ENCODE data around the gene LTB. TPM values are rescaled to one million over a fixed set of nuclear protein-coding genes. Genes with fewer than 3 reads are reported as not detected.

LTB gene
- total RNA-seq, 1 donor from 2014 or later, result 0.57 TPM

DNA sequence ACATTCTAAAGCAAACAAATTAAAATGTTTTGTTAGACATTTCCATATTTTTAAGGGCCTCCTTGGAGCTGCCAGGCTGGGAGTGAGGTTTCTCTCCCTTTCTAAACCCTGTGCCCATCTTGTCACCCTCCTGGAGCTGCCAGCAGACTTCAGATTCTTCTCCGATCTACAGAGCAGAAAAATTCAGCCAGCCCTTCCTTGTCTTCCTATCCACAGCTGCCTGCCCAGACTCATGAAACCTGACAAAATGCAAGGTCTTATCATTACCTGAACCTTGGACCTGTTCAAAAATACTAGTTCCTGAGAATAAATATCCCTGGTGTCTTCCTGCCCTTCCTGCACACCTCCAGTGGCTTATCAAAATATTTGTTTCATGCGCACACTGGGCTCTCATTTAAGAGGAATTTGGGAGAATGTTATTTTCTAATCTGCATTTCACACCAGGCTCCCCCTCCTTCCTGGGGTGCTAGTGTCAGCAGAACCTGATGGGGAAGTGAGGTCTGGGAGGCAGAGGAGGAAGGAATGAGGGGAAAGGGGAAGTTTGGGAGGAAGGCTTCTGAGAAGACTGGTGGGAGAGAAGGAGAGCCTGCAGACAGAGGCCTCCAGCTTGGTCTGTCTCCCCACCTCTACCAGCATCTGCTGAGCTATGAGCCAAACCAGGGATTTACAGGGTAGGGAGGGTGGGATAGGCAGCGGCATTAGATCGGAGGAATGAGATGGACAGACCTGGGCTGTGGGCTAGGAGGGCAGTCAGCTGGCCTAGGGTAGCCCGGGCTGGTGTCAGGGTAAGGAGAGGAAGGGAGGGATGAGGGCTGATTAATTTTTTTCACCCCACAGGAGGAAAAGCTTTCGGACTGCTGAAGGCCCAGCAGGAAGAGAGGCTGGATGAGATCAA is 32.7 kb upstream of the LTB start, which contains the start of gene AIF1:
Gene AIF1, plus strand, starts transcription at position 551 of the 895 bp plus-strand sequence. Its CDS starts 96 bp downstream, at position 647.
- H3K36me3 Mint-ChIP-seq (ENCODE audit: insufficient read depth), result no peaks in the 10 kb centered on the region
- TF ChIP-seq, protein P1, sequence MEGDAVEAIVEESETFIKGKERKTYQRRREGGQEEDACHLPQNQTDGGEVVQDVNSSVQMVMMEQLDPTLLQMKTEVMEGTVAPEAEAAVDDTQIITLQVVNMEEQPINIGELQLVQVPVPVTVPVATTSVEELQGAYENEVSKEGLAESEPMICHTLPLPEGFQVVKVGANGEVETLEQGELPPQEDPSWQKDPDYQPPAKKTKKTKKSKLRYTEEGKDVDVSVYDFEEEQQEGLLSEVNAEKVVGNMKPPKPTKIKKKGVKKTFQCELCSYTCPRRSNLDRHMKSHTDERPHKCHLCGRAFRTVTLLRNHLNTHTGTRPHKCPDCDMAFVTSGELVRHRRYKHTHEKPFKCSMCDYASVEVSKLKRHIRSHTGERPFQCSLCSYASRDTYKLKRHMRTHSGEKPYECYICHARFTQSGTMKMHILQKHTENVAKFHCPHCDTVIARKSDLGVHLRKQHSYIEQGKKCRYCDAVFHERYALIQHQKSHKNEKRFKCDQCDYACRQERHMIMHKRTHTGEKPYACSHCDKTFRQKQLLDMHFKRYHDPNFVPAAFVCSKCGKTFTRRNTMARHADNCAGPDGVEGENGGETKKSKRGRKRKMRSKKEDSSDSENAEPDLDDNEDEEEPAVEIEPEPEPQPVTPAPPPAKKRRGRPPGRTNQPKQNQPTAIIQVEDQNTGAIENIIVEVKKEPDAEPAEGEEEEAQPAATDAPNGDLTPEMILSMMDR (IDR thresholded peaks at IDR 0.05; ENCODE audit: unreplicated experiment), result no peak
- no peaks in the 10 kb centered on the region for H3K9me3 Mint-ChIP-seq (ENCODE audit: low read depth)
- peaks cover 11% of the 10 kb centered on the region for H3K4me1 Mint-ChIP-seq (ENCODE audit: low read depth)
- no peak for DNase-seq (ENCODE audit: low spot score, unreplicated experiment)
- no peaks in the 10 kb centered on the region for H3K27me3 Mint-ChIP-seq
- H3K4me3 Mint-ChIP-seq (ENCODE audit: low read depth), result no peak within 1 kb of the TSS
- peak within 1 kb of the TSS; percentile 80 for H3K27ac Mint-ChIP-seq

DNA sequence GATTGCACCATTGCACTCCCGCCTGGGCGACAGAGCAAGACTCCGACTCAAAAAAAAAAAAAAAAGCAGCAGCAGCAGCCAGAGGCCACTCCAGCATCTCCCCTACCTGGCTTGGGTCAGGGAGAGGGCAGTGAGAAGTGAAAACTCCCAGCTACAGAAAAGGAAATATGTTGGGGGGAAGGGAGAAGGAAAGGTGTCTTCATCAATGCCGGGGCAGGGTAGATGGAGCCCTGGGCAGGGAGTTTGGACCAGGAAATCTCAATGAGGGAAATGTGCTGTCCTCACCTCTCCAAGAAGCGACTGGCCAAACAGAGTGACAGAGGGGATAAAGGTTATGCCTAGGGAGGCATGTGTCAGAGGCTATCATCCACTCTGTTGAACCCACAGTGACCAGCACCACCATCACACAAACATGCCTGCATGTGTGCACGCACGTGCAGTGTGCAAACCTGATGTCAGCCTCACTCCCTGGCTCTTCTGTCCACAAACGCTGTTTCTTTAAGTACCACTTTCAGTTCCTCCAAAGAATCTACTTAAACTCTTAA is 31.9 kb upstream of the LTB start:
- H3K27ac Mint-ChIP-seq, result no peak overlapping the region
- DNase-seq (ENCODE audit: low spot score, unreplicated experiment), result no peak
- H3K4me1 Mint-ChIP-seq (ENCODE audit: low read depth), result peaks cover 11% of the 10 kb centered on the region
- TF ChIP-seq, protein P1 (IDR thresholded peaks at IDR 0.05; ENCODE audit: unreplicated experiment), result no peak
- H3K36me3 Mint-ChIP-seq (ENCODE audit: insufficient read depth), result no peaks in the 10 kb centered on the region
- no peaks in the 10 kb centered on the region for H3K9me3 Mint-ChIP-seq (ENCODE audit: low read depth)
- no peaks in the 10 kb centered on the region for H3K27me3 Mint-ChIP-seq
- no peak overlapping the region for H3K4me3 Mint-ChIP-seq (ENCODE audit: low read depth)

DNA sequence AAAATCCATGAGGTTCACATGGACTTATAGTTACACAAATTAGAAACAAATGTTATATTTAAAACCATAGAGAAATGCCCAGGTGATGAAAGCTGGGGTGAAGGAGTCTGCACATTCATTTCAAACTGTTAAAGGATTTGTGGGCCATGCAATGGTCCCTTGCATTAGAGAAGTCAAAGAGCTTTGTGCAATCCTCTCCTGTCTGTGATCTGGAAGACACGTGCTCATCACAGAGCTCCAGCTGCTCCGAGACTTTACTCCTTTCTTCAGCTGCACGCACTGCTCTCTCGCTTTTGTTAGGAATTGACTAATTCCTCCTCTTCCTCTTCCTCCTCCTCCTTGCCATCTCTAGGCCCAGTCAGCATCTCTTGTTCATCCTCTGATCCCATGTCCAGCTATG is 28.7 kb upstream of the LTB start:
- Mint-ChIP-seq H3K27ac (no peak overlapping the region), H3K27me3 (no peaks in the 10 kb centered on the region), H3K4me1 (ENCODE audit: low read depth) (peaks cover 11% of the 10 kb centered on the region), H3K4me3 (ENCODE audit: low read depth) (no peak overlapping the region), H3K36me3 (ENCODE audit: insufficient read depth) (no peaks in the 10 kb centered on the region), H3K9me3 (ENCODE audit: low read depth) (no peaks in the 10 kb centered on the region)
- TF ChIP-seq, protein P1 (IDR thresholded peaks at IDR 0.05; ENCODE audit: unreplicated experiment), result no peak
- DNase-seq (ENCODE audit: low spot score, unreplicated experiment), result no peak

DNA sequence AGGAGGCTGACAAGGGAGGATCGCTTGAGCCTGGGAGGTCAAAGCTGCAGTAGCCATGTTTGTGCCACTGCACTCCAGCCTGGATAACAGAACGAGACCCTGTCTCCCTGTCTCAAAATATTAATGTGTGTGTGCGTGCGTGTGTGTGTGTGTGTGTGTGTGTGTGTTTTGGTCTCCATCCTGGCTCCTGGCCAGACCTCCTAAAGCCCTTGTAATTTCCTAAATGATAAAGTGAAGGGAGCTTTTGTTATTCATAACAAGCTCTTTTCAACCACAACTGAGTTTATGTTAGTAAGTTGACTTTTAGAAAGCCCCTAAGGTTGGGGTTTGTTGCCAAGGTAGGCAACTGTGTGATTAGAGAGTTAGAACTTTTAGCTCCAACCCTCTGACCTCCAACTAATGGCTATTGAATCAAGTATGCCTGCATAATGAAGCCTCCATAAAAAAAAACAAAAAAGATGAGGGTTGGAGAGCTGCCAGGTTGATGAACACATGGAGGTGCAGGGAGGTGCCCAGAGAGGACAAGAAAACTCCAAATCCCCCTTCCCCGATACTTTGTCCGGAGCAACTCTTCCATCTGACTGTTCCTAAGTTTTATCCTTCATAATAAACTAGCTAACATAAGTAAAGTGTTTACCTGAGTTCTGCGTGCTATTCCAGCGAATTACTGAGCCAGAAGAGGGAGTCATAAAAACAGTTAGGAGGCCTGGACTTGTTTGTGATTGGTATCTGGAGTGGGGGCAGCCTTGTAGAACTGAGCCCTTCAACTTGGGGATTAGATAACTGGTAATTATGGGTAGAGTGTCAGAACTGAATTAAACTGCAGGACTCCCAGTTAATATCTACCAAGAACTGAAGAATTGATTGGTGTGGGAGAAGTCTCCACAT is 27.5 kb upstream of the LTB start:
- H3K27me3 Mint-ChIP-seq, result no peaks in the 10 kb centered on the region
- no peak overlapping the region for H3K27ac Mint-ChIP-seq
- no peaks in the 10 kb centered on the region for H3K9me3 Mint-ChIP-seq (ENCODE audit: low read depth)
- TF ChIP-seq, protein P1 (IDR thresholded peaks at IDR 0.05; ENCODE audit: unreplicated experiment), result no peak
- no peaks in the 10 kb centered on the region for H3K36me3 Mint-ChIP-seq (ENCODE audit: insufficient read depth)
- H3K4me1 Mint-ChIP-seq (ENCODE audit: low read depth), result peaks cover 8% of the 10 kb centered on the region
- no peak overlapping the region for H3K4me3 Mint-ChIP-seq (ENCODE audit: low read depth)
- DNase-seq (ENCODE audit: low spot score, unreplicated experiment), result no peak

DNA sequence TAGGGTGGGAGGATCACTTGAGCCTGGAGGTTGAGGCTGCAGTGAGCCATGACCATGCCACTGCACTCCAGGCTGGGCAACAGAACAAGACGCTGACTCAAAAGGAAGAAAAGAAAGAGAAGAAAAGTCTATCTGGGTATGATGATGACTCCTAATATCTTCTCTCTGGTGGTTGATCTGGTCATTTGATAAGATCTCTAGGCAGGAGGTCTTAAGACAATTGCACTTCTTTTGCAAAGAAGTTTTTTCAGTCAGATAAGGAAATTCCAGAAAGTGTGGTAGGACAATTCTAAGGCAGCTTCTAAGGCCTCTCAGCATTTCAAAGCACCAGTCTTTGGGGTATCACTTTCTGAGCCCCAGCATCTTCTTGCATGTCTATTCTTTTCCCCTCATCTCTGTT is 25.1 kb upstream of the LTB start:
- Mint-ChIP-seq H3K27ac (no peak overlapping the region), H3K4me1 (ENCODE audit: low read depth) (no peaks in the 10 kb centered on the region), H3K4me3 (ENCODE audit: low read depth) (no peak overlapping the region), H3K27me3 (no peaks in the 10 kb centered on the region), H3K9me3 (ENCODE audit: low read depth) (no peaks in the 10 kb centered on the region), H3K36me3 (ENCODE audit: insufficient read depth) (no peaks in the 10 kb centered on the region)
- no peak for DNase-seq (ENCODE audit: low spot score, unreplicated experiment)
- TF ChIP-seq, protein P1 (IDR thresholded peaks at IDR 0.05; ENCODE audit: unreplicated experiment), result no peak
